Measurements from ENCODE around the gene COL15A1. TPM values are rescaled to one million over a fixed set of nuclear protein-coding genes. Genes with fewer than 3 reads are reported as not detected.

Gene COL15A1
- total RNA-seq, 1 experiment from 2014 or later = not detected

DNA sequence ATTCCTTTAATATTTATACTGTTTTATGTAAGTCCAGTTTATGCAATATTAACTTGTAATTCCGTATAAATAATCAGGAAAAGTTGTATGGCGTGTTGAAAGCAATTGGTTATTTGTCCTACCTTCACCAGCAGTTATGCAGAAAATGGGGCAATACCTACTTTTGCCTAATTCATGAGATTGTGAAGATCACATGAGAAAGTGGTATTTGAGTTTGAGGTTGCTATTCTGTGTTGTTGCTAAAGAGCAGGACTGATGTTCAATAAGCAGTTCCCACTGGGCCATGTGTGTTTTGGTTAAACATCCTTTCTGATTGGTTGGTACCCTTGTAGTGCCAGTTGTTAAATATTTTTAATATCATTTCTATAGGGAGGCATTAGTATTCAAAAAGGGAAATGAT lies 164.4 kb downstream of the COL15A1 start:
- Histone ChIP-seq H3T11ph (ENCODE audit: low read length) (no peak overlapping the region), H3K27me3 (ENCODE audit: insufficient read depth, low read length) (no peaks in the 10 kb centered on the region), H2BK12ac (ENCODE audit: insufficient read length, low read depth, low read length) (no peak overlapping the region), H2BK20ac (ENCODE audit: low read depth, low read length, poor library complexity, severe bottlenecking) (no peak overlapping the region), H4K20me1 (ENCODE audit: control insufficient read depth, insufficient read depth, insufficient read length) (no peaks in the 10 kb centered on the region), H3K4me1 (ENCODE audit: insufficient read depth, low read length) (no peaks in the 10 kb centered on the region; the same call in 1 of the 2 replicates), H4K8ac (replicated peaks; ENCODE audit: insufficient read length, low read depth, low read length) (no peak overlapping the region), H3K79me1 (ENCODE audit: insufficient read depth, low read depth, low read length, poor library complexity, severe bottlenecking) (peaks cover 9% of the 10 kb centered on the region), H2BK120ac (ENCODE audit: low read depth, low read length, poor library complexity, severe bottlenecking) (no peak overlapping the region), H2BK5ac (ENCODE audit: insufficient read length, low read length) (no peak overlapping the region), H3K9ac (ENCODE audit: extremely low read depth, insufficient read length, low read length) (no peak overlapping the region), H2AFZ (ENCODE audit: low read length) (no peak overlapping the region), H3K79me2 (ENCODE audit: insufficient read depth, low read length) (peaks cover 25% of the 10 kb centered on the region; the same call in 1 of the 2 replicates), H4K91ac (ENCODE audit: insufficient read length, low read depth, low read length) (no peak overlapping the region), H3K4ac (ENCODE audit: low read depth, low read length) (no peak overlapping the region), H2BK15ac (ENCODE audit: low read depth, low read length) (no peak overlapping the region), H3K23me2 (ENCODE audit: insufficient read length, low read depth, low read length, poor library complexity, severe bottlenecking) (peaks cover 14% of the 10 kb centered on the region), H3K4me2 (ENCODE audit: insufficient read depth, insufficient read length, low read length) (no peak overlapping the region), H4K5ac (ENCODE audit: insufficient read length, low read depth, low read length) (no peak overlapping the region), H3K23ac (ENCODE audit: insufficient read length, low read depth, low read length) (no peak overlapping the region), H3K9me3 (ENCODE audit: control insufficient read depth, low read depth, low read length) (no peaks in the 10 kb centered on the region), H3K14ac (ENCODE audit: insufficient read depth, low read length) (no peak overlapping the region), H3K56ac (ENCODE audit: insufficient read length, low read depth, low read length) (no peak overlapping the region), H3K27ac (ENCODE audit: insufficient read length, low read depth, low read length) (no peak overlapping the region), H2AK5ac (ENCODE audit: insufficient read length, low read length) (no peak overlapping the region), H3K18ac (ENCODE audit: insufficient read length, low read depth, low read length) (no peak overlapping the region)
- Mint-ChIP-seq H3K27ac (no peak overlapping the region), H3K4me1 (peaks cover 48 to 49% of the 10 kb centered on the region in 2 experiments), H3K36me3 (ENCODE audit: insufficient read depth in 1 of 3, low read depth in 3 of 3) (no peaks in the 10 kb centered on the region; a peak in 1 of 7 replicates), H3K9me3 (no peaks in the 10 kb centered on the region), H3K27me3 (ENCODE audit: low read depth) (peaks cover 12% of the 10 kb centered on the region), H3K4me3 (no peak overlapping the region)
- WGBS (ENCODE audit: extremely low coverage, insufficient read length, low lambda C conversion rate) = no CpG with 5 or more reads among the region's 2 CpGs
- DNase-seq = no peak
- TF ChIP-seq, protein P1, sequence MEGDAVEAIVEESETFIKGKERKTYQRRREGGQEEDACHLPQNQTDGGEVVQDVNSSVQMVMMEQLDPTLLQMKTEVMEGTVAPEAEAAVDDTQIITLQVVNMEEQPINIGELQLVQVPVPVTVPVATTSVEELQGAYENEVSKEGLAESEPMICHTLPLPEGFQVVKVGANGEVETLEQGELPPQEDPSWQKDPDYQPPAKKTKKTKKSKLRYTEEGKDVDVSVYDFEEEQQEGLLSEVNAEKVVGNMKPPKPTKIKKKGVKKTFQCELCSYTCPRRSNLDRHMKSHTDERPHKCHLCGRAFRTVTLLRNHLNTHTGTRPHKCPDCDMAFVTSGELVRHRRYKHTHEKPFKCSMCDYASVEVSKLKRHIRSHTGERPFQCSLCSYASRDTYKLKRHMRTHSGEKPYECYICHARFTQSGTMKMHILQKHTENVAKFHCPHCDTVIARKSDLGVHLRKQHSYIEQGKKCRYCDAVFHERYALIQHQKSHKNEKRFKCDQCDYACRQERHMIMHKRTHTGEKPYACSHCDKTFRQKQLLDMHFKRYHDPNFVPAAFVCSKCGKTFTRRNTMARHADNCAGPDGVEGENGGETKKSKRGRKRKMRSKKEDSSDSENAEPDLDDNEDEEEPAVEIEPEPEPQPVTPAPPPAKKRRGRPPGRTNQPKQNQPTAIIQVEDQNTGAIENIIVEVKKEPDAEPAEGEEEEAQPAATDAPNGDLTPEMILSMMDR (conservative IDR thresholded peaks at IDR 0.05) = no peak
